ENCODE measurements around the gene SLC35D3.
A peak's percentile ranks its signal among the peaks of the same experiment; 100 is the strongest.
"Not testable (repeated sequence)": the region's sequence is repeated elsewhere in the genome, so short reads cannot be mapped to it uniquely, and the experiment has no call there.

Gene SLC35D3

DNA sequence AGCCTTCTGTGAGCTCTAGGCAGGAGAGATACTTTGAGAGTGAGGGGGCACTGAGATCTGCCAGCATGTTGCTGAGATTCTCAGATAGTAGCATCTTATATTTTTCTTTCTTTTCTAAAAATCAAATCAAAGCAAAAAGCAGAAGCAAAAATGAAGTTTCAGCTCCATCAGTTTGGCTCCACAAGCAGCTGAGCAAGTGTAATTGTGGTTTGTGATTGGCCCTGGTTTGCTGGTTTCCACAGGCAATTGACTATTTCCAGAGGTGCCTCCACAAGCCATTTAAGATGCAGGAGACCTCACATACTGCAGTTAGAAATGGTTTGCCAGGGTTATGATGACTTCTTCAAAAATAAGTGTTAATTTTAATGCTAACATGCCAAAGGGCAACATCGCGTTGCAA is 4.3 kb downstream of the SLC35D3 start:
- no peak overlapping the region for H3K9ac ChIP-seq (ENCODE audit: low read depth, low read length)
- H3K36me3 ChIP-seq (ENCODE audit: insufficient read depth, low read depth, low read length): no peaks in the 10 kb centered on the region
- peaks cover 36% of the 10 kb centered on the region for H3K27me3 ChIP-seq (ENCODE audit: insufficient read depth, low read length)
- H3K4me1 ChIP-seq (ENCODE audit: insufficient read depth, low read length): no peaks in the 10 kb centered on the region
- H3K4me3 ChIP-seq (ENCODE audit: low read length): no peak overlapping the region
- no peak overlapping the region for H3K27ac ChIP-seq (ENCODE audit: low read length)
- no peaks in the 10 kb centered on the region for H3K9me3 ChIP-seq (ENCODE audit: insufficient read depth, low read depth, low read length)

DNA sequence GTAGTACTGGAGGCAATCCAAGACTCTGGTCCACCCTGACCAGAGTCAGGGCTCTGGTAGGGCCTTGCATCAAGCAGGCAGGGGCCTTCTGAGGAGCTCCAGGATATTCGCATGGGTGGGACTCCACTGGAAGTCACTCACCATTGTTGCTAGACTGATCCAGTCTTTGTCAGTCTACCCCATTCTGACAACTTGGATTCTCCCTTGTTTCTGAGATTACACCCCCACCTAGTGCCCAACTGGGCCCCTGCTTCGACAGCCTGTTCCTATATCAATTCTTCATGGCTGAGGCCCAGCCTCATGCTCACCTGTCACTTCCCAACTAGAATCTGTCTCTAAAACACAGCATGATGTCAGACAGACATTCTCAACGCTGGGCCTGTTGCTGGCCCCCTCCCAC is 5.2 kb downstream of the SLC35D3 start:
- Histone ChIP-seq H3K36me3 (ENCODE audit: insufficient read depth, low read depth, low read length) (no peaks in the 10 kb centered on the region), H3K27me3 (ENCODE audit: insufficient read depth, low read length) (peaks cover 27% of the 10 kb centered on the region), H3K4me1 (ENCODE audit: insufficient read depth, low read length) (0 out of 2 replicates have a peak, but pooled peaks cover under 1% of the 10 kb centered on the region), H3K27ac (ENCODE audit: low read length) (no peak overlapping the region), H3K9me3 (ENCODE audit: insufficient read depth, low read depth, low read length) (no peaks in the 10 kb centered on the region), H3K9ac (ENCODE audit: low read depth, low read length) (no peak overlapping the region), H3K4me3 (ENCODE audit: low read length) (no peak overlapping the region)

DNA sequence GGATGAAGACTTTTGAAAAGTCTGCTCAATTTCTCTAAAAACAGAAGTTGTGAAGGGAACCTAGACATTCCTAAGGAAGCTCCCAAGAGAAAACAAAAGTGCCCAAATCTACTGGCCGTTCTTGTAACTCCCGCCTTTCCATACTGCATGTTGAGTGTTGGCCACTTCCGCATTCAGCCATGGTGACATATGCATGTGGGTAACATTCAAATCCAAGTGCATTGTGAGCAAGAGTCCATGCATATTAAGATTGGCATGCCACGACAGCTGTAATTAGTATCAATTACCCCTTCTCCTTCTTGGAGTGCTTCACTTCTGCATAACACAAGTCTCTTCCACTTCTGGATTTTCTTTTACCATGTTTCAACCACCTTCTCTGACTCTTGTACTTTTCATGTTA is 8.4 kb downstream of the SLC35D3 start:
- Histone ChIP-seq H3K27me3 (ENCODE audit: insufficient read depth, low read length) (no peaks in the 10 kb centered on the region; the same call in 1 of the 2 replicates), H3K9ac (ENCODE audit: low read depth, low read length) (no peak overlapping the region), H3K36me3 (ENCODE audit: insufficient read depth, low read depth, low read length) (no peaks in the 10 kb centered on the region), H3K4me1 (ENCODE audit: insufficient read depth, low read length) (0 out of 2 replicates have a peak, but pooled peaks cover 4% of the 10 kb centered on the region), H3K27ac (ENCODE audit: low read length) (no peak overlapping the region), H3K4me3 (ENCODE audit: low read length) (no peak overlapping the region), H3K9me3 (ENCODE audit: insufficient read depth, low read depth, low read length) (no peaks in the 10 kb centered on the region)

GRCh38 chr6:136932599-136932998 is 10.5 kb downstream of the SLC35D3 start:
- Histone ChIP-seq H3K9ac (ENCODE audit: low read depth, low read length) (no peak overlapping the region), H3K36me3 (ENCODE audit: insufficient read depth, low read depth, low read length) (no peaks in the 10 kb centered on the region), H3K4me1 (ENCODE audit: insufficient read depth, low read length) (0 out of 2 replicates have a peak, but pooled peaks cover 4% of the 10 kb centered on the region), H3K27me3 (ENCODE audit: insufficient read depth, low read length) (no peaks in the 10 kb centered on the region; the same call in 1 of the 2 replicates), H3K9me3 (ENCODE audit: insufficient read depth, low read depth, low read length) (no peaks in the 10 kb centered on the region), H3K27ac (ENCODE audit: low read length) (no peak overlapping the region), H3K4me3 (ENCODE audit: low read length) (no peak overlapping the region)

GRCh38 chr6:136945072-136945471 is 23.0 kb downstream of the SLC35D3 start:
- Histone ChIP-seq H3K4me3 (ENCODE audit: low read length) (no peak overlapping the region), H3K9me3 (ENCODE audit: insufficient read depth, low read depth, low read length) (peaks cover 9% of the 10 kb centered on the region; the same call in 1 of the 2 replicates), H3K4me1 (ENCODE audit: insufficient read depth, low read length) (peaks cover 12% of the 10 kb centered on the region; the same call in 1 of the 2 replicates), H3K27me3 (ENCODE audit: insufficient read depth, low read length) (no peaks in the 10 kb centered on the region), H3K27ac (ENCODE audit: low read length) (no peak overlapping the region), H3K9ac (ENCODE audit: low read depth, low read length) (no peak overlapping the region), H3K36me3 (ENCODE audit: insufficient read depth, low read depth, low read length) (no peaks in the 10 kb centered on the region)

DNA sequence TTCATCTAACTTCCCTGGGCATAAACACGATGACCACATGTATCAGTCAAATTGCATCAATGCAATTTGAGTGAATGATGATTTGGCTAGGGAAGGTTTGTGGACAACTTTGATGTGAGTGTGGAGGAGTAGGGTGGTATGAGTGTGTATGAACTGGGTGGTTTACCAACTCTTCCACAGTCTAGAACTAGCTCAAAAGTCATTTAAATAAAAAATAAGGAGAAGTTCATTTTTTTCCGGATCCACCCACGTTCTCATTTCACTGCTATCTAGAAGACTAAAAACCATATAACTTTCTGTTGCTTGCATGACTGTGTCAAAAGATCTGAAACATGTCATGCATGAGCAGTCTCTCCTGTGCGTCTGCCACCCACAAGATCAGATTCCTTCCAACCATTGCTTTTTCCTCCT is 23.6 kb downstream of the SLC35D3 start:
- Histone ChIP-seq H3K9me3 (ENCODE audit: insufficient read depth, low read depth, low read length) (peaks cover 9% of the 10 kb centered on the region; the same call in 1 of the 2 replicates), H3K27me3 (ENCODE audit: insufficient read depth, low read length) (no peaks in the 10 kb centered on the region), H3K36me3 (ENCODE audit: insufficient read depth, low read depth, low read length) (no peaks in the 10 kb centered on the region), H3K4me3 (ENCODE audit: low read length) (no peak overlapping the region), H3K4me1 (ENCODE audit: insufficient read depth, low read length) (peaks cover 12% of the 10 kb centered on the region; the same call in 1 of the 2 replicates), H3K27ac (ENCODE audit: low read length) (no peak overlapping the region), H3K9ac (ENCODE audit: low read depth, low read length) (no peak overlapping the region)

DNA sequence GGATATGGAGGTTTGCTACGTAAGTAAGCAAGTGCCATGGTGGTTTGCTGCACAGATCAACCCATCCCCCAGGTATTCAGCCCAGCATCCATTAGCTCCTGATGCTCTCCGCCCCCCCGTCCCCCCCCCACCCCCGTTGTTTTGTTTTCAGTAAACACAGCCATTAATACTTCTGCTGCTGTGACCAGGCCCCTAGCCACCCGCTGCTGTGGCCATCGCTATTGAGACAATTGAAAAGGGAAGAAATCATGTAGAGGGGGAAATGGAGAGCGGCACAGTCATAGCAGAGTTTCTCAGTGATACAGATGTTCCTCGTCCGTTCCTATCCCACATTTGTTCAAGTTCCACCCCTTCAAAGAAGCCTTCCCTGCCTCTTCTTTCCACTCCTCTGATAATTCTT is 24.9 kb downstream of the SLC35D3 start:
- Histone ChIP-seq H3K9ac (ENCODE audit: low read depth, low read length) (no peak overlapping the region), H3K27ac (ENCODE audit: low read length) (peak overlapping the region; percentile 54), H3K36me3 (ENCODE audit: insufficient read depth, low read depth, low read length) (no peaks in the 10 kb centered on the region), H3K27me3 (ENCODE audit: insufficient read depth, low read length) (no peaks in the 10 kb centered on the region), H3K9me3 (ENCODE audit: insufficient read depth, low read depth, low read length) (peaks cover 9% of the 10 kb centered on the region; the same call in 1 of the 2 replicates), H3K4me1 (ENCODE audit: insufficient read depth, low read length) (peaks cover 12% of the 10 kb centered on the region; the same call in 1 of the 2 replicates), H3K4me3 (ENCODE audit: low read length) (peak overlapping the region; percentile 21)

- peaks cover 13% of the 10 kb centered on the region; the same call in 1 of the 2 replicates for H3K4me1 ChIP-seq (ENCODE audit: insufficient read depth, low read length)
- not testable (repeated sequence) for H3K4me3 ChIP-seq (ENCODE audit: low read length); H3K27ac ChIP-seq (ENCODE audit: low read length); H3K9ac ChIP-seq (ENCODE audit: low read depth, low read length); H3K9me3 ChIP-seq (ENCODE audit: insufficient read depth, low read depth, low read length); H3K36me3 ChIP-seq (ENCODE audit: insufficient read depth, low read depth, low read length); H3K27me3 ChIP-seq (ENCODE audit: insufficient read depth, low read length)
Observed at GRCh38 chr6:136949957-136950356, 27.9 kb downstream of the SLC35D3 start.

DNA sequence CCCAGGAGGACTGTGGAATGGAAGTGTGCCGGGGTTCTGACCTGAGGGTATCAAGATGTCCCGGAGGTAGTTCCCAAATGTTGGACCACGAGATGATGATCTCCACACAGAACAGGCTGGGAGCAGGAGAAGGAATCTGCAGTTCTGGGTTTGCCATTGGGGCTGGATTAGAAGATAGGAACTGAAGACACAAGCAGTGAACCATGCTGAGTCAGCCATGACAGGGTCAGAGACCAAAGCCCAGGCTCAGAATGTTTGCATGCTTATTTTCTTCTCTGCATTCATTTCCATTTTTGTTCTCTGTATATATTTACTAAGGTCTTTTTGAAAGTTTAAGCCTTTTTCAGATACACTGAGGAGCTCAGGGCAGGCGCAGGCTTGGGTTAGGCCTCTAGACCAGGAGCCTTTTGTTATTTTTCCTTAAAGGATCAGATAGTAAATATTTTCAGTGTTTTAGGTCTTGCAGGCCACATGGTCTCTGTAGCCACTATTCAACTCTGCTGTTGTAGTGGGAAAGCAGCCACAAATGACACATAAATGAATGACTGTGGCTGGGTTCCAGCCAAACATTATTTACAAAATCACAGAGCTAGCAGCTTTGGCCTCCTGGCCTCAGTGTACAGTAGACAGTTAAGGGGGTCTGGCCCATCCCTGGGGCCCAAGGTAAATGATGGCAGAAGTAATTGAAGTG is 28.5 kb downstream of the SLC35D3 start:
- Histone ChIP-seq H3K4me1 (ENCODE audit: insufficient read depth, low read length) (peaks cover 19% of the 10 kb centered on the region; the same call in 1 of the 2 replicates), H3K27me3 (ENCODE audit: insufficient read depth, low read length) (no peaks in the 10 kb centered on the region), H3K36me3 (ENCODE audit: insufficient read depth, low read depth, low read length) (no peaks in the 10 kb centered on the region), H3K27ac (ENCODE audit: low read length) (no peak overlapping the region), H3K4me3 (ENCODE audit: low read length) (no peak overlapping the region), H3K9me3 (ENCODE audit: insufficient read depth, low read depth, low read length) (peaks cover 9% of the 10 kb centered on the region; the same call in 1 of the 2 replicates), H3K9ac (ENCODE audit: low read depth, low read length) (no peak overlapping the region)

DNA sequence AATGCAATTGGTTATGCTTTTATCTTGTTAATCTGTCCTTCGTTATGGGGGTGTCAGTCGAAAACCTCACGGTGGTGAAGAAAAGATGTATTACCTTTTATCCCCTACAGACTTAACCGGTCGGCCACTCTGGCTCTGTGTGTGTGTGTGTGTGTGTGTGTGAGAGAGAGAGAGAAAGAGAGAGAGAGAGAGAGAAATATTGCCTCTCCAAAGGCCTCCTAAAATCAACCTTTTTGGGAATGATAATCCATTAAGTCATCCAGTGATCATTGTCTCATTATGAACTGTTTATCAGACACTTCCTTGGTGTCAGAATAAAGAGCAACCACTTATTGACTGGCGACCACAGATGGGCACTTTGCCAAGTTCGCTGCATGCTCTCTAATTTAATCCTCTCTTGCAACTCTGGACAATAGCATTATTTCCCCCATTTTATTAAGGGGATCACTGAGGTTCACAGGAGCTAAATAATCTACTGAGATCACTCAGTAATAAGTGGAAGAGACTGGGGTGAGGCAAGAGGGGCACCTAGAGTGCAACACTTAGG is 30.7 kb downstream of the SLC35D3 start:
- H3K4me3 ChIP-seq (ENCODE audit: low read length): no peak overlapping the region
- H3K9me3 ChIP-seq (ENCODE audit: insufficient read depth, low read depth, low read length): peaks cover 9% of the 10 kb centered on the region; the same call in 1 of the 2 replicates
- peaks cover 11% of the 10 kb centered on the region; the same call in 1 of the 2 replicates for H3K4me1 ChIP-seq (ENCODE audit: insufficient read depth, low read length)
- no peaks in the 10 kb centered on the region for H3K27me3 ChIP-seq (ENCODE audit: insufficient read depth, low read length)
- peak overlapping the region; percentile 39 for H3K27ac ChIP-seq (ENCODE audit: low read length)
- H3K9ac ChIP-seq (ENCODE audit: low read depth, low read length): 0 out of 2 replicates have a peak overlapping the region, but pooled peaks have one; percentile 17
- H3K36me3 ChIP-seq (ENCODE audit: insufficient read depth, low read depth, low read length): no peaks in the 10 kb centered on the region

- H3K4me1 ChIP-seq (ENCODE audit: insufficient read depth, low read length): peaks cover 26% of the 10 kb centered on the region; the same call in 1 of the 2 replicates
- peaks cover 7% of the 10 kb centered on the region; the same call in 1 of the 2 replicates for H3K27me3 ChIP-seq (ENCODE audit: insufficient read depth, low read length)
- no peaks in the 10 kb centered on the region for H3K36me3 ChIP-seq (ENCODE audit: insufficient read depth, low read depth, low read length)
- H3K4me3 ChIP-seq (ENCODE audit: low read length): no peak overlapping the region
- H3K9me3 ChIP-seq (ENCODE audit: insufficient read depth, low read depth, low read length): no peaks in the 10 kb centered on the region
- H3K27ac ChIP-seq (ENCODE audit: low read length): no peak overlapping the region
- peak overlapping the region; percentile 1; the same call in 1 of the 2 replicates for H3K9ac ChIP-seq (ENCODE audit: low read depth, low read length)
Observed at GRCh38 chr6:136955123-136955522, 33.0 kb downstream of the SLC35D3 start.
